ENCODE data around the gene SUSD5.

The SUSD5 gene

GRCh38 chr3:33218446-33219174 lies at the start of gene SUSD5:
Gene SUSD5, minus strand, starts transcription at chr3:33218810. Its CDS starts 13 bp downstream, at chr3:33218797.
- DNase-seq: no peak

DNA sequence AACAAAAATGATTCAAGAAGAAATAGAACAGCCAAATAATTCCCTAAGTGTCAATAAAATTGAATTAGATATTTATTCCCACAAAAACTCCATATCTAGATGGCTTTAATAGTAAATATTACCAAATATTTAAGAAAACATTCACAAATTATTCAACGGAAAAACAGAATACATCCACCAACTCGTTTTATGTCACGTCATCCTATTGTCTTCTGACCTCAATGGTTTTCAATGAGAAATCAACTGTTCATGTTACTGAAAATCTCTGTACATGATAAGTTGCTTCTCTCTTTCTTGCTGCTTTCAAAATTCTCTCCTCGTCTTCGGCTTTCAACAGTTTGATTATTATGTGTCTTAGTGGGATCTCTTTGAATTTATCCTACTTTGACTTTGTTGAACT lies 41.5 kb upstream of the SUSD5 start:
- DNase-seq: no peak

DNA sequence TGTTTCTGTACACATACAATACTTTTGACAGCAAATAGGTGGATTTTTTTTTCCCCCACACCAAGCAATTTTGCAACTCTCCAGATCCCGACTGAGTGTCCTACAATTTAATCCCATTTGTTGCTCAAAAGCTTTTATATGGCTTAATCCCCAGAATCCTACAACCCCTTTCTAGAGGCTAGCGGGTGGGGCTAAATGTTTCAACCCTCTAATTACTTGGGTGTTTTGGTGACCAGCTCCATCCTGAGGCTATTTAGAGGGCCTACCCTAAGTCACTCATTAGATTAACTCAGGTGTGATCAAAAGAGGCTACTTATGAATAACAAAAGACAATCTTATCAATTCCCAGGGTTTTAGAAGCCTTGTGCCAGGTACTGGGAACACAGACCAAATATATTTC lies 37.6 kb upstream of the SUSD5 start:
- DNase-seq: no peak

DNA sequence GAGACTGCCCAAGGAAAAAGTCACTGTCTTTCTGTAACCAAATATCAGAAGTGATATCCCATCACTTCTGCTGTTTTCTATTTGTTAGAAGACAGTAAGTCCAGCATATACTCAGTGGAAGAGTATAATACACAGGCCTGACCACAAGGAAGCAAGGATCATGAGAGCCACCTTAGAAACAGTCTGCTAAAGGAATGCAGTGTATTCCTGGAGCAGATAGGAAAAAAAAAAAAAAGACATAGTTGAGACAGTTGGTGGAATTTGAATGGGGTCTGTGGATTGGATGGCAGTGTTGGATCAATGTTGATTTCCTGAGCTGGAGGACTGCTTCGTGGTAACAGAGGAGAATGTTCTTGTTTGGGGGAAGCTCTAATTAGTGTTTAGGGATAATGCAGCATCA lies 32.1 kb upstream of the SUSD5 start:
- DNase-seq: no peak

GRCh38 chr3:33246786-33247185 lies 28.2 kb upstream of the SUSD5 start:
- DNase-seq: no peak

GRCh38 chr3:33240261-33240660 lies 21.7 kb upstream of the SUSD5 start:
- no peak for DNase-seq

DNA sequence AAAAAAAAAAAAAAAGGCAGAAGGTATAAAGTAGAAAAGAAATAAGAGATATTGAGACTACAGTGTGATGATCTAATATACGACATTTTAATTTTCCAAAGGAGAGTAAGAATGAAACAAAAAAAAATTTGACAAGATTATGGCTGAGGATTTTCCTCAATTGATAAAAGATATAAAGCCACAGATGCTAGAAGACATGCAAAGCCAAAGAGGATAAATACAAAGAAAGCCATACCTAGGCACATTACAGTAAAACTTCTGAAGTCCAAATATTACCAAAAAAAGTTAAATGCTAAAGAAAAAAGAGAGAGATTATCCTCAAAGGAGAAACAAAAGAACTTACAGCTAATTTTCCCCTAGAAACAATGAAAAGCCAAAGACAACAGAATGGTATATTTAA lies 20.3 kb upstream of the SUSD5 start:
- DNase-seq: no peak

- no peak for DNase-seq
Observed at GRCh38 chr3:33237439-33237838, 18.8 kb upstream of the SUSD5 start.

GRCh38 chr3:33236005-33236404 lies 17.4 kb upstream of the SUSD5 start:
- no peak for DNase-seq

GRCh38 chr3:33233884-33234283 lies 15.3 kb upstream of the SUSD5 start:
- DNase-seq: no peak

DNA sequence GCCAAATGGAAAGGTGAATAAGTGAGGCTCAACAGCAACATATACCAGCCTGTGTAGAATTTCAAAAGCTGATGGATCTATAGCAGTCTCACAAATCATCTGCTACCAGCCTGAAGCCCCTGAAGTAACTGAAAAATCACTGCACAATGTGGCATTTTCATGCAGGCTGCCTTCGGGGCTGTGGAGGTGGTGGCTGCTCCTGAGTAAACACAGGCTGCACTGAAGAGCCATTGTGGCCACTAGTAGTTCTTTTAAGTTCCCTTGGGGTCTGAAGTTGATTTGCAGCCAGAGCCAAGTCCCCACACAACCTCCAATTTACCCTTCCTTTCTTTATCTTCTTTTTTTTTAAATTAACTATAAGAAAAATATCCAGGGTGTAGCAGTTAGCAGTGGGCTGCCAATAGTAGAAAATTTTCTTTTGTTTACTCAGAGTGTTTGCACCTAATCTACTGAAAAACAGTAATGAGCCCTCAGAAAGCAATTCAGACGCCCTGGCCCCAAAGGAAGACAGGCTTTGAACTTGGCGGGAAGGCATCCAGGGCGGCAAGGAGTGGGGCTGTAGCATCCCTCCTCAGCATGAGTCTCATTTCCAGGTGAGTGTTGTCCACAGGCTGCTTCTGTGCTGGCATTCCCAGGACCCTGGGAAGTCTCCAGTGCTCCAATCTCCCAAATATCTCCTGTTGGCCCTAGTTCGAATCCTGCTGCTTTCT lies 13.3 kb upstream of the SUSD5 start:
- DNase-seq: no peak

- no peak for DNase-seq
Observed at GRCh38 chr3:33229947-33230346, 11.3 kb upstream of the SUSD5 start.

DNA sequence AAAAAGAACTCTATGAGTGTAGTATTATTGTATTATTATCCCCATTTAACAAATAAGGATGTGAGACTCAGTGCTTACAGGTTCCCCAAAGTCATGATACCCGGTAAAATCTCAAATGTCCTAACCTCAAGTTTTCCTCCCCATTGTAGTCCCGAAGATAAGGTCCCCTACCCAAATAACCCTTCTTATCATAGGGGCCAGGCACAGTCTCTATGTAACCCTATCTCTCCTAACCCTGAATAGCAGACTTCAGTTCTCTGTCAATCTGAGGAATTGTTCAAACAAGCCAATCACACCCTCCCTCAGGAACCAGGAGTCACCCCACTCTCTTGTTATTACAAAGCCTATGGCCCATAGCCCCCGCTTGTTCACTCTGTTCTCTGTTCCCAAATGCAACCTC lies 10.5 kb upstream of the SUSD5 start:
- DNase-seq: no peak

DNA sequence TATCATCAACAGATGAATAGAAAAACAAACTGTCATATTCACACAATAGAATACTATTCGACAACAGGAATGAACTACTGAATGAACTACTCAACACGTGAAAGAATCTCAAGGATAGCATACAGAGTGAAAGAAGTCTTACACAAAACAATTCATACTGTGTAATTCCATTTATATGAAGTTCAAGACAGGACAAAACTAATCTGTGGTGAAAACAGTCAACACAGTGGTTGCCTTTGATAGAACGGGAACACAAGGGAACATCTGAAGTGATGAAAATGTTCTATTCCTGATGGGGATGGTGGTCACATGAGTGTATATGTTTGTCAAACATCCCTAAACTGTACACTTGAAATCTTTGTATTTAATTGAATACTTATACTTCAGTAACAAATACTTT lies 2.6 kb upstream of the SUSD5 start:
- DNase-seq: no peak

DNA sequence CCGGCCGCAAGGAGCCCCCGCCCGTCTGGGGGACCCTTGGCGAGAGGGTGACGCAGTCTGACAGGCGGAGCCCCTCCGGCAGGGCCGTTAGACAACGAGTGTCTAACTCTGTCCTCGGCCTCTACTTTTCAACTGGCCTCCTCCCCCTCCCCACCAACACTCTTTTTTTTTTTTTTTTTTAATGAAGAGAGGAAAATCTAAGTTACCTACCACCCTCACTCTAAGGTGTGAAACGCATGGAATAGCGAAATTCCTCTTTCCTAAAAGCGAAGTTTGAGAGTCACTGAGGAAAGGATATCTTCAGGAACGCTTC lies 521 bp upstream of the SUSD5 start:
- DNase-seq: no peak

DNA sequence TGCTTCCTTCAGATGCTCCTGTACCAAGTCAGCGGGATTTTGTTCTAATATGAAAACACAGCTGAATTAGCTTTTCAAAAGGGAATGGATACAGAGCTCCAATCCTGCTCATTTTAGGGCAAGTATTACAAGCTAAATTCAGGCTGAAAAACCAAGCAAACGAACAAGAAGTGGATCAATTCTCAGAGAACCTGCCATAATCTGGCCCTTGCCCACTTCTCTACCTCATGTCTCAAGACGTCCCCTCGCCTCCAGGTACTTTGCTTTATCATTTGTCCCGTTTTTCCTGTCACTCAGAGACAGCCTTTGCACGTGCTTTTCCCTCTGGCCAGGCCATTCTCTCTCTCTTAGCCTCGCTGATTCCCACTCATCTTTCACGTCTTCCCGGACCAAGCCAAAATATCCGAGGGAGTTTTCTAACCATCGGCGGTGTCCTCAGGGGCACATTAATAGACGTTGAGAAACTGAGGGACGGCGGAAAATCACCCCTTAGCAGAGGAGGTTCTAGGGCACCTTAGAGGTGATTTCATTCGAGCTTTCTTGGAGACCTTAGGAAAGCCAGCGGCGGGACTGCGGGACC lies 654 bp downstream of the SUSD5 start:
- DNase-seq: no peak

DNA sequence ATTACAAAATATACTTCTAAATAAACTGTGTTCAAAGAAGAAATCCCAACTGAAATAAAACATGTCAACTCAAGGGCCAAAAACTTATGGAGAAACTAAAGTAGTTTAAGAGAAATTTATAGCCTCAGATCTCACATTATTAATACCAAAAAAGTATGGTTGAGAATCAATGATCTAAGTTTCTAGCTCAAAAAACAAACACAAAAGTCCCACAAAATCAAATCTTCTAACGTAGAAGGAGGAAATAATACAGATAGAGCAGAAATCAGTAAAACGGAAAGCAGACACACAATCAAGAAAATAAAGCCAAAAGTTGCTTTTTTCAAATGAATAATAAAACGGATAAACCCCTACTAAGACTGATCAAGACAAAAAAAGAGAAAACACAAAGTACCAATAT lies 2.9 kb downstream of the SUSD5 start:
- no peak for DNase-seq

GRCh38 chr3:33212406-33212805 lies 6.2 kb downstream of the SUSD5 start:
- no peak for DNase-seq

- no peak for DNase-seq
Observed at GRCh38 chr3:33211444-33211843, 7.2 kb downstream of the SUSD5 start.

GRCh38 chr3:33209357-33209756 lies 9.3 kb downstream of the SUSD5 start:
- no peak for DNase-seq

- no peak for DNase-seq
Observed at GRCh38 chr3:33202711-33203457, 15.7 kb downstream of the SUSD5 start.

- no peak for DNase-seq
Observed at GRCh38 chr3:33201195-33201594, 17.4 kb downstream of the SUSD5 start.

DNA sequence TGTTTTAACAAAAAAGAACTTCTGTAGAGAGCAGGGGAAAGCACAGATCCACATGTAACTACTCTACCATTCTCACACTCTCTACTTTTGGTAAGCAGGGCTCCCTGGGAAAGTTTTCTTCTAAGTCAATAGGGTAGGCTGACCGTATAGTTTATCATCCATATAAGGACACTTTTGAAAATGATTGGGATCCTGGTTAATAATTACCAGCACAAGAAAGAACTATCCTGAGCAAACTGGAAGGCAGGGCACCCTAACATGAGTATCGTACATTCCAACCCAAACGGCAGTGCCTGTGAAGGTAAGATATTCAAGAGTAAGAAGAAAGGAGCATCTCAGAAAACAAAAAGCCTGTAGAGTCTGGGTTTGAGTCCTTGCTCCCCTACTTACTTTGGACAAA lies 22.1 kb downstream of the SUSD5 start:
- no peak for DNase-seq

DNA sequence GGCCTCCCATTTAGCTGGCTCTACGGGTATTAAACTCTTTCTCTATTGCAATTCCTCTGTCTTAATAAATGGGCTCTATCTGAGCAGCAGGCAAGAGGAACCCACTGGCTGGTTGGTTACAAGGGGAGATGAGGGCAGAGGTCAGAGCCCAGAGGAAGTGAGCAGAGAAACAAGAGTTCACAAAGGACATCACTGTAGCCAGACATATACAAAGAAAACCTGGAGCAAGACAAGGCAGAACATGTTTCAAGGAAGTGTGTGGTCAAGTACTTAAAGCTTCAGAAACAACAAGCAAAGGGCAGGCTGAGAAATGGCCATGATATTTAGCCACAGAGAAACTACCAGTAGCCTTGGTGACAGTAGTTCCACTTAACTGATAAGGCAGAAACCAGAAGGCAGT lies 24.3 kb downstream of the SUSD5 start:
- DNase-seq: no peak

Measured in activated CD4-positive, alpha-beta T cell treated with anti-CD3 and anti-CD28 coated beads for 4 hours (primary cell).